Astrocyte (in vitro differentiated cells and primary cell): Measurements from ENCODE around the gene KCNMB2. TPM values are rescaled to one million over a fixed set of nuclear protein-coding genes. Genes with fewer than 3 reads are reported as not detected.

ENCODE experiments used
- DNase-seq: peaks from one replicate; pipeline ENCODE4 v3.0.0-alpha.2; 2010; ENCODE audit warnings: low read depth
- FAIRE-seq: peaks from 2 replicates; lab custom pipeline; 2011; peaks lifted over from hg19 to GRCh38; lab: Jason Lieb, UNC
- H2AFZ ChIP-seq: 2 replicates; pipeline ENCODE4 v1.6.0; 2012; ENCODE audit warnings: low read depth, low read length, inconsistent platforms
- H3K27ac ChIP-seq: 2 replicates; pipeline ENCODE4 v1.5.1; 2011; ENCODE audit warnings: low read depth, low read length, inconsistent platforms
- H3K27me3 ChIP-seq: 2 replicates; pipeline ENCODE4 v1.6.0; 2011; ENCODE audit warnings: low read length, inconsistent platforms; ENCODE audit not compliant: insufficient read depth
- H3K36me3 ChIP-seq: 2 replicates; pipeline ENCODE4 v1.5.1; 2011; ENCODE audit warnings: low read length, inconsistent platforms; ENCODE audit not compliant: insufficient read depth
- H3K4me1 ChIP-seq: 2 replicates; pipeline ENCODE4 v1.5.1; 2011; ENCODE audit warnings: low read length, inconsistent platforms; ENCODE audit not compliant: insufficient read depth
- H3K4me2 ChIP-seq: 2 replicates; pipeline ENCODE4 v1.6.0; 2012; ENCODE audit warnings: low read length, inconsistent platforms
- H3K4me3 ChIP-seq: 2 replicates; pipeline ENCODE4 v1.5.1; 2011; ENCODE audit warnings: low read depth, mild to moderate bottlenecking, low read length, inconsistent platforms; ENCODE audit not compliant: insufficient read depth
- H3K79me2 ChIP-seq: 2 replicates; pipeline ENCODE4 v1.6.0; 2012; ENCODE audit warnings: mild to moderate bottlenecking, low read length, inconsistent platforms; ENCODE audit not compliant: insufficient read depth
- H3K9ac ChIP-seq: 2 replicates; pipeline ENCODE4 v1.6.0; 2012; ENCODE audit warnings: mild to moderate bottlenecking, low read length, inconsistent platforms
- H3K9me3 ChIP-seq: 2 replicates; pipeline ENCODE4 v1.5.1; 2012; ENCODE audit warnings: low read depth, mild to moderate bottlenecking, low read length, inconsistent platforms; ENCODE audit not compliant: insufficient read depth
- H4K20me1 ChIP-seq: 2 replicates; pipeline ENCODE4 v1.6.0; 2012; ENCODE audit warnings: low read length, inconsistent platforms; ENCODE audit not compliant: insufficient read depth
- H3K27ac Mint-ChIP-seq: one replicate; pipeline ENCODE4 v1.8.0; 2021; ENCODE audit warnings: mild to moderate bottlenecking, mixed read lengths; ENCODE audit not compliant: unreplicated experiment
- H3K27me3 Mint-ChIP-seq: one replicate; pipeline ENCODE4 v1.8.0; 2021; ENCODE audit warnings: low read depth, mixed read lengths; ENCODE audit not compliant: unreplicated experiment
- H3K36me3 Mint-ChIP-seq: one replicate; pipeline ENCODE4 v1.8.0; 2021; ENCODE audit warnings: low read depth, mixed read lengths; ENCODE audit not compliant: unreplicated experiment
- H3K4me1 Mint-ChIP-seq: one replicate; pipeline ENCODE4 v1.8.0; 2021; ENCODE audit warnings: low read depth, mixed read lengths; ENCODE audit not compliant: unreplicated experiment
- H3K4me3 Mint-ChIP-seq: one replicate; pipeline ENCODE4 v1.8.0; 2021; ENCODE audit warnings: mild to moderate bottlenecking, moderate library complexity, mixed read lengths; ENCODE audit not compliant: unreplicated experiment
- H3K9me3 Mint-ChIP-seq: one replicate; pipeline ENCODE4 v1.8.0; 2021; ENCODE audit warnings: mild to moderate bottlenecking, mixed read lengths; ENCODE audit not compliant: unreplicated experiment
- EZH2 ChIP-seq: IDR thresholded peaks from 2 replicates; pipeline ENCODE4 v1.6.1; 2012; ENCODE audit warnings: mild to moderate bottlenecking, low read length, inconsistent platforms; ENCODE audit not compliant: insufficient read depth
- total RNA-seq: library from RNA; stranded (reverse); gene quantifications from 2 replicates; pipeline ENCODE4 v1.2.1, GENCODE V29; 2021
- TF ChIP-seq, protein P1 (sequence below): IDR thresholded peaks from 2 replicates; pipeline ENCODE4 v1.5.1; 2011; ENCODE audit warnings: low read depth, mild to moderate bottlenecking, inconsistent platforms, low read length, moderate library complexity; ENCODE audit not compliant: insufficient read depth

Gene KCNMB2
- total RNA-seq, 1 donor from 2014 or later = not detected

DNA sequence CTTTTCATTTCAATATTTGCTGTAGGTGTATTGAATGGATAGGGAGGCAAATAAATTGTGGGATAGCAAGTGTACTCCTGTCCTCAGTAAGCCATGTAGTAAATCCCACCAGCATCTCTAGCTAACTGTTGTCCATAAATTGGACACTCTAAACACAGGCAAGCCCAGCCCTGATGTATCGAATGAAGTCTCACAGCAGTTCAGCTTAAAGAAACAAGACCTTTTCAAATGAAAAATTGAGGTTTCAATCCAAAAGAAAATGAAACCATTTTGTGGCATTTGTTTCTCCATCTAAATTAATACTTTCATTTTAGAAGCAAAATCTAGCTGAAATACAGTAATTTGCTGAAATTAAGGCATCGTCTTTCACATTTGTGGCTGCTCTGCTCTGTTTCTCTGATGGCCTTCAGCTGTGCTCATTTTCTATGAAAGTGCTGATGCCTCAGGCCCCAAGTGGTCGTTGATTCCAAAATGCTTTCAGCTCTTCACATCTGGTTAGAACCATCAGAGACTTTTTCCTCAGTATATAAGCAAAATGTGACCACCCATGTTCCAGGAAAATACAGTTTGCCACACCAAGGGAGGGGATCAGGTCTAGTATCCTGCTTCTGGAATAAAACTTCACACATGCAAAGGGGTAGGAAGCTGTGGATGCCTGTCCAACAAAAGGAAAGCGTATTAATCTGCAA is 290.3 kb downstream of the KCNMB2 start:
- Histone ChIP-seq H3K4me2 (no peak overlapping the region), H3K4me1 (no peaks in the 10 kb centered on the region), H3K27ac (no peak overlapping the region), H3K9me3 (no peaks in the 10 kb centered on the region), H3K4me3 (no peak overlapping the region), H2AFZ (no peak overlapping the region), H3K27me3 (no peaks in the 10 kb centered on the region), H3K9ac (no peak overlapping the region), H3K79me2 (no peaks in the 10 kb centered on the region), H4K20me1 (no peaks in the 10 kb centered on the region), H3K36me3 (no peaks in the 10 kb centered on the region)
- TF ChIP-seq, protein P1, sequence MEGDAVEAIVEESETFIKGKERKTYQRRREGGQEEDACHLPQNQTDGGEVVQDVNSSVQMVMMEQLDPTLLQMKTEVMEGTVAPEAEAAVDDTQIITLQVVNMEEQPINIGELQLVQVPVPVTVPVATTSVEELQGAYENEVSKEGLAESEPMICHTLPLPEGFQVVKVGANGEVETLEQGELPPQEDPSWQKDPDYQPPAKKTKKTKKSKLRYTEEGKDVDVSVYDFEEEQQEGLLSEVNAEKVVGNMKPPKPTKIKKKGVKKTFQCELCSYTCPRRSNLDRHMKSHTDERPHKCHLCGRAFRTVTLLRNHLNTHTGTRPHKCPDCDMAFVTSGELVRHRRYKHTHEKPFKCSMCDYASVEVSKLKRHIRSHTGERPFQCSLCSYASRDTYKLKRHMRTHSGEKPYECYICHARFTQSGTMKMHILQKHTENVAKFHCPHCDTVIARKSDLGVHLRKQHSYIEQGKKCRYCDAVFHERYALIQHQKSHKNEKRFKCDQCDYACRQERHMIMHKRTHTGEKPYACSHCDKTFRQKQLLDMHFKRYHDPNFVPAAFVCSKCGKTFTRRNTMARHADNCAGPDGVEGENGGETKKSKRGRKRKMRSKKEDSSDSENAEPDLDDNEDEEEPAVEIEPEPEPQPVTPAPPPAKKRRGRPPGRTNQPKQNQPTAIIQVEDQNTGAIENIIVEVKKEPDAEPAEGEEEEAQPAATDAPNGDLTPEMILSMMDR = no peak
- no peak for TF ChIP-seq EZH2
- H3K4me1 Mint-ChIP-seq = no peaks in the 10 kb centered on the region
- no peak overlapping the region for H3K27ac Mint-ChIP-seq
- DNase-seq = no peak
- H3K36me3 Mint-ChIP-seq = no peaks in the 10 kb centered on the region
- no peak overlapping the region for H3K4me3 Mint-ChIP-seq
- FAIRE-seq = no peak
- peaks cover 3% of the 10 kb centered on the region for H3K9me3 Mint-ChIP-seq
- H3K27me3 Mint-ChIP-seq = no peaks in the 10 kb centered on the region

DNA sequence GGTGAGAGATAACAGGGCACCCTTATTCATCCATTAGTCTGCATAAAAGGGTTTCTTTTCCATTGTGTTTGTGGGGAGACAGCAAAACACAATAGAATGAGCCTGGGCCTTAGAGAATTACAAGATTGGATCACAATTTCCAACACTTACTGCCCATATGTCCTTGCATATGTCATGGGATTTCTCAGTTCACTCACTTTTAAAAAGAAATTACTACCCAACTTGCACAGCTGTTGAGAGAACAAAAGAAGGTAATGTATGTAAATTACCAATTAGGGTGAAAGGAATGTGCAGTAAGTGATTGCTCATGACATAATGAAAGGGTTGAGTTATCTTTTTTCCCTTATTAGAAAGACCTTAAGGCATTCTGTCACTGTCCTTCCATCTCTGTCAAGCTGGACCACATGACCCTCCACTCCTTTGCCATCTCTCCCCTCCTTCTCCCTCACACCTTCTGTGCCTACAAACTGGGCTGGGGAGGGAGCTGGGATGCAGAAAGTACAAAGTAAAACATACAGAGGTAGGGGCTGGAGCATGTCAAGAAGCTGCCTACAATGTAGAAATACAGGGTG is 291.1 kb downstream of the KCNMB2 start:
- no peak for FAIRE-seq
- no peak overlapping the region for H3K27ac ChIP-seq
- no peak for TF ChIP-seq EZH2
- TF ChIP-seq, protein P1 = no peak

GRCh38 chr3:178833695-178834094 is 297.5 kb downstream of the KCNMB2 start:
- Histone ChIP-seq H3K4me1 (no peaks in the 10 kb centered on the region), H3K27me3 (no peaks in the 10 kb centered on the region), H3K4me2 (no peak overlapping the region), H3K27ac (no peak overlapping the region), H3K79me2 (no peaks in the 10 kb centered on the region), H3K9ac (no peak overlapping the region), H3K36me3 (no peaks in the 10 kb centered on the region), H3K4me3 (no peak overlapping the region), H3K9me3 (no peaks in the 10 kb centered on the region), H2AFZ (no peak overlapping the region), H4K20me1 (no peaks in the 10 kb centered on the region)
- no peak overlapping the region for H3K4me3 Mint-ChIP-seq
- no peaks in the 10 kb centered on the region for H3K27me3 Mint-ChIP-seq
- H3K36me3 Mint-ChIP-seq = no peaks in the 10 kb centered on the region
- FAIRE-seq = no peak
- H3K4me1 Mint-ChIP-seq = no peaks in the 10 kb centered on the region
- TF ChIP-seq, protein P1 = no peak
- TF ChIP-seq EZH2 = no peak
- peaks cover 3% of the 10 kb centered on the region for H3K9me3 Mint-ChIP-seq
- DNase-seq = no peak
- no peak overlapping the region for H3K27ac Mint-ChIP-seq

More for the DNA sequence above, 291.1 kb downstream of the KCNMB2 start:
- no peaks in the 10 kb centered on the region for H3K36me3 ChIP-seq
- no peak overlapping the region for H3K4me3 ChIP-seq
- Mint-ChIP-seq H3K27me3 (no peaks in the 10 kb centered on the region), H3K4me1 (no peaks in the 10 kb centered on the region), H3K9me3 (peaks cover 3% of the 10 kb centered on the region), H3K36me3 (no peaks in the 10 kb centered on the region), H3K4me3 (no peak overlapping the region), H3K27ac (no peak overlapping the region)
- no peak overlapping the region for H3K4me2 ChIP-seq
- no peaks in the 10 kb centered on the region for H4K20me1 ChIP-seq
- no peak overlapping the region for H2AFZ ChIP-seq
- no peak overlapping the region for H3K9ac ChIP-seq
- no peak for DNase-seq
- no peaks in the 10 kb centered on the region for H3K79me2 ChIP-seq
- H3K9me3 ChIP-seq = no peaks in the 10 kb centered on the region
- no peaks in the 10 kb centered on the region for H3K4me1 ChIP-seq
- no peaks in the 10 kb centered on the region for H3K27me3 ChIP-seq
